Activated CD4-positive, alpha-beta T cell treated with anti-CD3 and anti-CD28 coated beads for 4 hours (primary cell): ENCODE data around the gene UNC13B.

Experiments
- DNase-seq, 2 donors: peaks; one replicate each; pipeline ENCODE4 v3.0.0-alpha.2; 2020

The UNC13B gene

DNA sequence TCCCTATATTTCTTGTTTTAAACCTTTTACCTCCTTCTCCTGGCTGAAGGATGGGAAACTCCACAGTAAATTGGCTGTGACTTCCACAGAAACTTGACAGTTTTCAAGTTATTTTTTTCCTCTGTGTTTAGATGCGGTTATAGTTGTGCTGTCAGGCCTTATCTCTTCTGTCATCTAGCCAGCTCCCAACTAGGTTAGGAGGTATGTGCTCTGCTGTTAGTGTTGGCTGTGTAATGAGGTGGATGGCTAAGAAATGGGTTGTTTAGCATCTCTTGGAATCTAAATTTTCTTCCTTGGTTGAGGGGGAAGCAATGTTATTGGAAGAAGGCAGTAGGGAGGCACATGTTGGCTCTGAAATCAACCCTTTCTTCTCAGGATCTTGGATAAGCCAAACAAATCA lies 178.2 kb downstream of the UNC13B start:
- no peak for DNase-seq

DNA sequence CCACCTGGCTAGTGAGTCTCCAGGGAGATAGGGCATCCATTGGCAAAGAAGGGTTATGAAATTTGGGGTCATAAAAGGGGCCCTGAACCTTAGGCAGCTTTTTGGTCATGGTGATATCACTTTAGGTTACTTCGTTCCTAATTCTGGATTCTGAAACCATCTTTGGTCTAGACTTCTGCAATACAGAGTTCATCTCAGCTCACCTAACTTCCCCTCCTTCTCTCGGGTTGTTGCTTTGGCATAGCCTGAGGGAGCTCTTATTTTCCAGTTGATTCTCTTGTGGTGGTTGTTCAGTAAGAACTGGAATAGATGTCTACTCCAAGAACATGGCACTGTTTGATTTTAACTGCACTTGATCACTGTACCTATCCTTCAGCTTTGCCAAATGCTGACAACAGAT lies 179.2 kb downstream of the UNC13B start:
- DNase-seq = no peak

DNA sequence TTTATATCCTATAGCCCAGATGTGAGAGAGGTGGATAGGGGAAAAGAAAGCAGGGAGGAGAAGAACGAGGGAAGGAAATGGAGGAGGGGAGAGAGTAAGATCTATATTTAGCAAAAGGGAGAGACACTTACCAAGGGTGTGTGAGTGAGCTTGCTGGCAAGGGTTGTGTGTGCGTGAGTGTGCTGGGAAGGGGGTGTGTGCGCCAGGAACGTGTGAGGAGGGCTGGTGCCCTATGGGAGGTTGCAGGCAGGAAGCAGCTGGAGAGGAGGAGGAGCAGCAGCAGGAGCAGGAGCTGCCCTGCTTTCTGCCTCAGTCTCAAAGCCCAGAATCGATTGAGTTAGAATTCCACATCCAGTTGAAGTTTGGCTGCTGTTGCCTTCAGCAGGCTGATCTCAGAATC lies 179.8 kb downstream of the UNC13B start:
- no peak for DNase-seq

DNA sequence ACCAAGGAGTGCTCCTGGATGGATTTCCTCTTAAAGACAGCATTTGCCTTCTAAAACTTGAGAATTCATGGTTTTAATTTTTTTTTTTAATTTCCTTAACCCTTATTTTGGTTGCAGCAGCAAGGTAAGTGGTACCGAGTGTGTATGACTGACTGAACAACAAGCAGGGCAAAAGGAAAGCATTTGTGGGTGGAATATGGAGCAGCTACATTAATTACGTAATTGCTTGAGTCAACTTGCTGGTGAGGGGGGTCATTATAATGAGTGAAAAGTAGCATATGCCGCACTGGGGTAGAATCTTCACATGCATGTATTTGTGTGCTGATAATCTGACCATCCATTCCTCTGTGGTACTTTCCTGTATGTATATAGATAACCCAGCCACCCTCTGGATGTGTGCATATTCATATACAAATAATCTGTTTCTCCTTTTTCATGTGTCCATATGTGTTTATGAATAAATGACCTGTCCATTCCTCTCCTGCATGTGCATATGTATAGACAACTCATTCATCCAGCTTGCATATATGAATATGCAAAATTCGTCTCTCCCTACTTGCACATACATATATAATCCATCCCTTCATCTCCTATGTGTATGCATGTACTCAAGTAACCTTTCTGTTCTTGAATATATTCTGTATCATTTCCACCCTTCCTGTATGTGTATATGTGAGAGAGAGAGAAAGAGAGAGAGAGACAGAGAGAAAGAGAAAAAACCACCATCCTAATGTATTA lies 180.6 kb downstream of the UNC13B start:
- DNase-seq = no peak

DNA sequence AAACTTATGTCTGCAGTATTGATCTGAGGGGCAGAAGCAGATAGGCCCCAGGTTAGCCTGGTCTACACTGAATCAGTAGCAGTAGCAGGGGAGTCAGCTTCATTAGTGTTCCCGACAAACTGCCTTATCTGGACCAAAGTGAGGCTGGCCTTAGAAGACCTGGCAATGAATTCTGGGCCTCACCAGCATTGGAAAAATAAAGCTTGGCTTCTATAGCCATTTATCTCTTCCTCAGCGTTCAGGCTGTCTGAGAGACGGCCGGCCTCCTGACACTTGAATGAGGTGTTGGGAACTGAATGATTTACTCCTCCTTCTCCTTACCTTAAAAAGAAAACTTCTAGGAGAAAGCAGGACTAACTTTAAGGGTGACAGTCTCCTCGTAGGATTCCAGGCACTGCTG lies 186.3 kb downstream of the UNC13B start:
- DNase-seq = no peak

DNA sequence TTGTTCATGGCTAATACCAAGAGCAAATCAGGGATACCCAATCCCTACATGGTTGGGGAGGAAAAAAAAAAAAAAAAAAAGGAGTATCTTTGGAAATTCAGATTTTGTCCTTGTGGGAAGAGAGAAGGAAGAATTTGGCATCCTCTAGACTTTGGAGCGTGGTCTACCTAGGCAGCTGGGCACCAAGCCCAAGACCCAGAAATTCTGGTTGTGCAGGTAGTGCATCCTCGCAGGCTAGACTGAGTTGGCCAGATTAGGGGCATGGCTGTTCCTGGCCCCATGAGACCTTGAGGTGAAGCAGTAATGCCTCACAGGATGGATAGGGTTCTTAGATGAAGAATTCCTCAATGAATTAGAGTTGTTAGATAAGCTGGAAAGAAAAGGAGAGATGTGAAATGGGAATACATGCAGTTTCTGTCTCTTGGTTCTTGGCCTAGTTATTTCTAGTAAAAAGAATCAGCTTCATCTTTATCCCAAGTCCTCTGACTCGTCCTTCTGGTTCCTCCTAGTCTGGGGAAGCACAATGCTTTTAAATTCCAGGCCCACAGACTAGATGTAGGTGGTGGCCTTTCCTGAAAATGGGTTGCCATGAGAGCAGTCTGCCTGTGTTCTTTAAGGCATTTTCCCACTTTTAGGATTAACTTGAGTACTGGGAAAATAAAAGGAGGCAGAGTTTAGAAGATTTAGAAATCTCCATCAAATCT lies 187.6 kb downstream of the UNC13B start:
- DNase-seq = no peak

DNA sequence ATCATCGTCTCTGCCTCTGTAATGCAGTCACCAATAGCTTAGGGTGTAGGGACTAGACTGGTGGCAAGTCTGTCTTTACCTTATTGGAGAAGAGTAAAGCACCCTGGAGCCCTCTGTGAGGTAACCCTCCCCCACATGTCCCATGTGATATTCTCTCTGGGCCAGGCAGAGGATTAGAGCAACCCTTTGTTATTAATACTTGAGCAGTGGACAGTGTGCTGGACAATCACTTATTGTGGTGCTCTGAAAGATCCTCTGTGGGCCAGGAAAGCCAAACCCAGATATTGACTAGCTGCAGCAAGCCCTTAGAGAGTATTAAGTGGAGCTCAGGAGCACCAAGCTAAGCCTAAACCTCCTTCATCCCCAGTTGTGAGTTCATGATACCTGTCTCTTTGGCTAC lies 188.4 kb downstream of the UNC13B start:
- no peak for DNase-seq

DNA sequence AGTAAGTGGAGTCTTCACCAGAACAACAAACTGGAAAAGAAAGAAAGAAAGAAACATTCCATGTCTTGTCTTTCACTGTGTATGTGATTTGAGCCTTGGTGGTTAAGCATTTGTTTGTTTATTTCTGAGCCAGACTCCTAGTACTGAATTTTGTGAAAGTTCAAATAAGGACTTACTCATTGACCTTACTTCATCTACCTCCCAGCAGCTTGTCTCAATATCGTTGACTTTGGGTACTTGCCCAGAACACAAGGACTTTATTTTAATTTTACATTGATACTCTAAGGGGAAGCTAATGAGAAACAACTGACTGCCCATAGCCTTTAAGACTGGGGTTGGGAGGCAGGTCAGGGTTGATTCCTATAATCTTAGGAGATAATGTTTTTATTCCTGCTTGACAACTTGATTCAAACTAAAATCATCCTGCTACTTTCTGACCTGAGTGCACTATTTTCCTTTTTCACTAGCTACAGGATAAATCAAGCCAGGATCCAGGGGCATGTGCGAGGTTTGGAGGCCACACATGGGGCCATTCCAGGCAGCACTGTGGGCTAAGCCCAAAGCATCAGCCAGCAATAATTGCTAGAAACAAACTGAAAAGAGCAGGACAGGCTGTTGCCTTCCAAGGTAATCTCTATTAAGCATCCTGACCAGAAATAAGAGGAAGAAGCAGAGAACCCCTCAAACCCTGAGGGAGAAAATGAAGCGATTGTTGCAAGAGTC lies 189.2 kb downstream of the UNC13B start:
- DNase-seq = no peak

DNA sequence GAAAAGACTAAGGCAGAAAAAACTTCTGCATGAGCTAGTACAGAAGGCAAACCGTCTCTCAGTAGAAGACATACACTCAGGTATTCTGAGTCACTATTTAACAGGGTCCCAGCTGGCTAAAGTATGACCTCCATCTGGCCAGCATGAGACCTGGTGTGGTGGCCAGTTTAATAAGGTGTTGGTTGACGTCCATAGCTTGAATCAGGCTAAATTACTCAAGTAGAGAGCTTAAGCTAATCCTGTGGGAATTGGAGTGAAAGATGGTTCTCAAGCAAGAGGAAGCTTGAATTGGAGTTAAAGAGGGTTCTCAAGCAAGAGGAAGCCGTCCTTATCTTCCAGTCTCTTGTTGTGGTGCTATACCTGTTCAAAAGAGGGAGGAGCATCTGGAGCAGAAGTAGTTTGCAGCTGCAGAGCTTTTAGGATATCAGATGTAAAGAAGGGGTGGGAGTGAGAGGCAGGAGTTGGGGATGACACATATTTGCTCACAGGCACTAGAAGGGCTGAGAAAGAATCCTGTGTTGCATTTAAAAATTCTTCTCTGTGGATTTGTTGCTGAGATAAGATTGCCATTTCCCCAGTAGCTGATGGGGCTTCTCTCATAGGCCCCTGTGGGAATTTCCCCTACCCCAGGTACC lies 192.0 kb downstream of the UNC13B start:
- no peak for DNase-seq

DNA sequence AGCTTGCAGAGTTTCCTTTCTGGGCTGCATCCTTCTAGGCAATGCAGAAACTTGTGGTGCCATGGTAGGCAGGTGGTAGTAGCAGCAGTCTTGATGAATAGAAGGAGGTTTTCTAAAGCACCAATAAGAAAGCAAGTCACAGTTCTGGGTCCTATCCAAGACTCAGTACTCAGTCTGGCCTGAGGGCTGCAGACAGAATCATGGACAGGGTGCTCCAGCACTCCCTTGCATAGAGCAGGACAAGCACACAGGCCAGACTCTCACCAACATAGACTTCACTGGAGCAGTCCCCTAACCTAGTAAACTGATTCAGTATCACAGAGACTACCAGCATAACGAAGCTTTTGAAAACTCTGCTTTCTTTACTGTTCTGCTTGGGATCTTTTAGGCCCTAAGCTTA lies 194.1 kb downstream of the UNC13B start:
- no peak for DNase-seq

DNA sequence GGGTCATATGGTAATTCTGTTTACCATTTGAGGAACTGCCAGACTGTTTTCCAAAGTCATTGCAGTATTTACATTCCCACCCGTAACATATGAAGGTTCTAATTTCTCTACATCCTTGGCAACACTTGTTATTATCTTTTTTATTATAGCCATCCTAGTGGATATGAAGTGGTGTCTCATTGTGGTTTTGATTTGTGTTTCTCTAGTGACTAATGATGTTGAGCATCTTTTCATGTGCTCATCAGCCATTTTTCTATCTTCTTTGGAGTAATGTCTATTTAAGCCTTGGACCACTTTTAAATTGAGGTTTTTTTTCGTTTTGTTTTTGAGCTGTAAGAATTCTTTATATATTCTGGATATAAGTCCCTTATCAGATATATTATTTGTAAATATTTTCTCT lies 195.3 kb downstream of the UNC13B start:
- no peak for DNase-seq

DNA sequence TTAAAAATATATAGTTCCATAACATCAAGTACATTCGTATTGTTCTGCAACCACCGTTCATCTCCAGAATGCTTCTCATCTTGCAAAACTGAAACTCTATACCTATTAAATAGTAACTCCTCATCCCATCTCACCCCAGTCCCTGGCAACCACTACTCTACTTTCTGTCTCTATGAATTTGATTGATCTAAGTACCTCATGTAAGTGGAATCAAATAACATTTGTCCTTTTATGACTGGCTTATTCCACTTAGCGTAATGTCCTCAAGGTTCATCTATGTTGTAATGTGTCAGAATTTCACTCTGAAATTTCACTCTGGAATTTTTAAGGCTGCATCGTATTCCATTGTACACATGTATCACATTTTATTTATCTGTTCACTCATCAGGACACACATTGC lies 196.0 kb downstream of the UNC13B start:
- DNase-seq = no peak

DNA sequence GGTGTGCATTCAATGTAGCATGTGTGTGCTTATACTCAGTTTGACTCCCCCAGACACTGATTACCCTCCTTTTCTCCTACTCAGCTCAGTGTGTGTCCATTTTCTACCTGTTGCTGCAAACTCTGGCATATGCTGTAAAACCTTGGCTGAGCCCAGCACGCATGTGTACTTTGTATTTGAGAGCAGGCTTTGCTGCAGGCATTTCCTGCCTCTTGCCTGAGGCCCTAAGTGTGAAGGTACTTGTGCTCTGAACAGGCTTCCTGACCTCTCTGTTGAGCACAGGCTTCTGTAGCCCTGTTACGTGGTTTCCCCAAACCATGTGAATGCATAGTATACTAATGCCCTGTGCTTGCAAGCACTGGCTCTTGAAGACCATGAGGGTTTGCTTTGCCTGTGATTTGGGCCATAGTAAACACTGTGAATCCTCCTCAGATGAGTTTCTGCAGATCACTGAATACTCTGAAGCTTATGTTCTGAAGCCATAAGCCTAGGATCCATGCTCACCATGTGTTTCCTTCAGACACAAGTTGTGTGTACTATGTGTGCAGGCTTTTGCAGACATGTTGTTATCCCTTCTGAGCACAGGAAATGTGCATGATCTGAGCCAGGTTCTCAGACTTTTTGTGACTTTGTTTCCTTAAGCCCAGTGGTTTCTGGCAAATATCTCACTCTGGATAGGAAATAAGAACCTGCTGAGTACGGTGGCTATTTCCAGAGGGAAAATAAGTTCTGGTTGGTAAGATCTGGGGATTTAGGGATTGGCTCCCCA lies 203.2 kb downstream of the UNC13B start:
- no peak for DNase-seq

DNA sequence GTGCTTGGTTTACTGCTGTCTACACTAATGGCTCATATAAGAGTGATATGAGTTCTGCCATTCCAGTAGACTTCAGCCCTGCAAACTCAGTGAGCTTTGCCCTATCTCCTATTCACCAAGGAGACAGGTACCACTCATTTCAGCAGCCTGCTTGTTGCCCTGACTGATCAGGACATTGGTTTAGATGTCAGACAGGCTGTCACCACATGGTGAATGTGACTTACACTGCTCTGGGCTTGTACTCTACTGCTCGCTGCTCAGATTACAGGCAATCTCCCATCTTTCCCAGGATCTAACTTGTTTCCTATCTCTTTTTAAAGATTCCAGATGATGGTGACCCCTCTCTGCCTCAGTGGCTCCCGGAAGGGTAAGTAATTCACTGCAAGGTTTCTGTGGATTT lies 204.8 kb downstream of the UNC13B start:
- DNase-seq = no peak

DNA sequence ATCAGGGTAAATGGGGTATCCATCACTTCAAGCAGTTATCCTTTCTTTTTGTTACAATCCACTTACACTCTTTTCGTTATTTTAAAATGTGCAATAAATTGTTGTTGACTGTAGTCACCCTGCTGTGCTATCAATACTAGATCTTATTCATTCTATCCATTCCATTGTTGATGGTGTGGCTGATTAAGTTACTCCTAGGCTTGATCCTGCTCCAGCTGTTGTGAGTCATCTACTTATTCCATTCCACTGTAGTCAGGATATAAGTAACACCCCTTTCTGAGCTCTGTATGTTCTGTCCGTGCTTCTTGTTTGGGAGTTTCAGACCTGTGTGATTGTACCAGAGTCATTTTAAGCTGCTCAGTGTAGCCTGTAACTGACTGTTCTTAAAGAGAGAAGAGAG lies 205.6 kb downstream of the UNC13B start:
- DNase-seq = no peak

DNA sequence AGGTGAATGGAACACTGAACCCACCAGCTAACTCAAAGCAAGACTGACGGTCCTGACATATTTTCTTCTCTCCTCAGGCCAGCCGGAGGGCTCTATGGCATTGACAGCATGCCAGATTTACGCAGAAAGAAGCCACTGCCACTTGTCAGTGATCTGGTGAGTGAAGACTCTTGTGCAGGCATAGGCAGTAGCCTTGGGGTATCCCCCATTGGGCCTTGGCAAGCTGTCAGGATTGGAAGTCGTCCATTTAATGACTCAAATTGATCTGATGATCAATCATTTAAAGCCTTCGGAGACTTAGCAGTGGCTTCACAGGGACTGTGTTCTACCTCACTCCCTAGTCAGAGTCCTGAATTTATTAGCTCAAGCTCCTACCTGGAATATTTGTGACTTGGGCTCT lies 208.4 kb downstream of the UNC13B start:
- DNase-seq = no peak

DNA sequence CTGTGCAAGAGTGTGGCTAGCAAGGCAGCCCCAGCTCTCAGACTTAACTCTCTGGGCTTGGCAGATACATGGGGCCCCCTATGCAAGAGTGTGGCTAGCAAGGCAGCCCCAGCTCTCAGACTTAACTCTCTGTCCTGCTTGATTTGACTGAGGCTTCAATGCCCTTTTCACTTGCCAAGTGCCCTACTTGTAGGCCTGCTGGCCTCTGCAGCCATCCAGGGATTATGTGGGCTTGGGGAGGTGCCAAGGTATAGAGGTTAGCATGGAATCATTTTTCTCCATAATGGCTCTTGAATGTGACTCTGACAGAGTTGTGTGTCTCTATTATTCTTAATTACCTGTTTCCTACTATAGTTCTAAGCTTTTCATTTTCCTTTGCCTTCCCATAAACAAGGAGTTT lies 212.6 kb downstream of the UNC13B start:
- no peak for DNase-seq

DNA sequence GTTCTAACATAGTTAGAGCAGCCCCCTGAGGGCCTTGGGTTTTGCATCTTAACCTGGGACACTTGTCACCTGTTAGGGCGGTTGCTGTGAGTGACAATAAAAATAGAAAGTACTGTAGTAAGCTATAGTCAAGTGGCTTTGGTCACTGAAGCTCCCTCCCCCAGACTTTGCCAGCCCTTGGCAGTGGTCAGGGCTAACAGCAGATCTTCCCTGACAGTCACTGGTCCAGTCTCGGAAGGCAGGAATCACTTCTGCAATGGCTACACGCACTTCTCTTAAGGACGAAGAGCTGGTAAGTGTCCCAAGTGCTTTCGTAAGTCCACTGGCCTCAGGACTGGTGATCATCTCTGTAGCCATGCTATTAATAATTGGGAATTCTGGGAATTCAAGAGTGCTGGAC lies 213.1 kb downstream of the UNC13B start:
- no peak for DNase-seq

DNA sequence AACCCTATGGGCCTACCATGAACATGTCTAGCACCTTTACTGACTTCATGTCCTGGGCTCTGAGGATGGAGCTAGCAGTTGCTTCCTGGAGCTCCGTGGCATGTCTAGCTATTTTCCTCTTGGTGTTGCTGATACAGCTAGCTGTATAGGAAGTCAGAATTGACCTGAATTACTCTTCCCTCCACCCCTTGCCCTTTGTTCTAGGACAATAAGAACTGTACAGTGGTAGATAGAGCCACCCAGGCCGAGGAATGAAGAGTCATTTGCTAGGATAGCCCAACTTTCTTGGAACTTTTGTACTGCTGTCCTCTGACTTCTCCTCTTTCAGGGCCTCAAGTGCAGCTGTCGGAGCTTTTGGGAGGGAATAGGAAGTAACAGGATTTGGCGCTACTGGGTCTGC lies 218.2 kb downstream of the UNC13B start:
- no peak for DNase-seq

DNA sequence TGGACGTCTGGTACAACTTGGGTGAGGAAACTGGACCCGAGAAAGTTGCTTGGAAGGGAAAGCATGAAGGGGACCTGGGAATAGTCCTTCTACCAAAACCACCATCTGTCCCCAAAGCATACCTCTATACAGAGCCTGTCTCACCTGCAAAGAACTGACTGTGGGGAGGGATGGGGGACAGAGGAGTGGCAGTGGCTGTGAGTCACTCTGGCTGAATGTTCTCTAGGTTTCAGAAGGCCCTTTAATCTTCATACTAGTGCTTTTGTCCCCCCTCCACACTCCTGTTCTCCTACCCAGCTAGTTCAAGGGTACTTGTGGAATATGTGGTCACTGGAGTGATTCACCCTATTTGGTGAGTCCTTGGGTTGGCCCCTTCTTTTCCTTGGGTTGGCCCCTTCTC lies 218.8 kb downstream of the UNC13B start:
- no peak for DNase-seq

DNA sequence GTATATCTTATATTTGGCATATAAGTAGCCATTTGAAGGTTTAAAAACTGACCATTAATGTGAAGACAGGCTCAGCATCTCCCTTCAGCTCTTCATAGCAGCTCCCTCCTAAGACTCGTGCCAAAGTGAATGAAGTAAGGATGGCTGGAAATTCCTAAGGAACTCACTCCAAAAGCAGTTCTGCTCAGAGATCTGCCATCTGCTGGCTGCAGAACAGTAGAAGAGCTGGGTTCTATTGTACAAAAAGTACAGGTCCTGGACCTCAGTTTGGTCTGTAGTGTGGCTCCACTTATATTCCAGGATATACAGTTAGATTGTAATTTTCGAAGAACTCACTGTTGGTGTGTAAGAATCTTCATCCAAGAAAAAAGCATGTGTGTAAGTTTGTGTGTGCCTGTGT lies 223.2 kb downstream of the UNC13B start:
- DNase-seq = no peak

DNA sequence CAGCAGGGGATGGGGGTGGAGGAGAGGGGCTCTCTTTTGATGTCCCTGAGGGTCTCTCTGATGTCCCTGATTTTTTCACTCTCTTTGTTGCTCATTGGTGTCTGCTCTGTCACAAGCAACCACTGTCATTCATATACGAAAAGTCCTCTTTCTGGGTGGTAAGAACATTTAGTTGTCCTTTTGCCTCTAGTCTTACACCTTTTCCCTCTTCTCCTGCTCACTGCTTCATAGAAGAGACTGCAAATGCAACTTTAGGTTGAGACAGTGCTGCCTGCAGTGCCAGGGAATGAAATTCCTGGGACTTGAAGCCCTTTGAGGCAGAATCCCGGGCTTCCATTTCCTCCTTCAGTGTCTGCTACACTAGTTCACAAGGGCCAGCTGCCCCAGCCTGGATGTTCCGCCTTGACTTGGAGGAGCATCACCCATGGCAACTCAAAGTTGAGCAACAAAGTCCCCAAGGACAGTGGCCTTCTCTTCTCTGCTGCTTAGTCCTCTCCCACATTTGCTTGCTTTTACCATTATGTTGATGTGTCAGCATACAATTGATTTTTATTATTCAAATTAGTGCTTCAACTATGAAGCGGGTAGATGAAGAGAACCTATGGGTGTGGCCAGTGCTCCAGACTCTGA lies 233.4 kb downstream of the UNC13B start:
- DNase-seq = no peak
